Heart left ventricle (tissue), 16 donors: ENCODE results near the gene TRIM34. TPM values are rescaled to one million over a fixed set of nuclear protein-coding genes. Genes with fewer than 3 reads are reported as not detected.
"Not testable (repeated sequence)": the region's sequence is repeated elsewhere in the genome, so short reads cannot be mapped to it uniquely, and the experiment has no call there.

Experiments
- ATAC-seq, 4 donors: fragments of 200-7000 bp; cut with Tn5 transposase; one replicate each; pipeline ENCODE4 v1.9.1; 2020 to 2022; ENCODE audit warnings: moderate library complexity in 4 of 4, mild to moderate bottlenecking in 3 of 4, moderate number of reproducible peaks in 1 of 4
- DNase-seq, 5 donors: peaks; one replicate each; pipeline ENCODE4 v3.0.0-alpha.2; 2020
- H3K27ac ChIP-seq, 12 donors: fragments of 200-600 bp; sonication (generic) in 4 of 12; one replicate each; pipeline versions ENCODE4 v1.5.0 to v1.8.0; 2016 to 2022; ENCODE audit warnings: mild to moderate bottlenecking in 2 of 12
- H3K27me3 ChIP-seq, 9 donors: fragments of 200-600 bp; sonication (generic) in 2 of 9; one replicate each; pipeline versions ENCODE4 v1.5.1 to v1.8.0; 2016 to 2022; ENCODE audit warnings: mild to moderate bottlenecking in 3 of 9
- H3K36me3 ChIP-seq, 9 donors: fragments of 200-600 bp; sonication (generic) in 2 of 9; one replicate each; pipeline versions ENCODE4 v1.5.0 to v1.8.0; 2018 to 2022; ENCODE audit warnings: mild to moderate bottlenecking in 2 of 9
- H3K4me1 ChIP-seq, 12 donors: fragments of 200-600 bp; sonication (generic) in 4 of 12; one replicate each; pipeline versions ENCODE4 v1.5.0 to v1.8.0; 2016 to 2022; ENCODE audit warnings: mild to moderate bottlenecking in 3 of 12
- H3K4me3 ChIP-seq, 12 donors: fragments of 200-600 bp; sonication (generic) in 4 of 12; one replicate each; pipeline versions ENCODE4 v1.5.0 to v1.8.0; 2017 to 2022; ENCODE audit warnings: mild to moderate bottlenecking in 9 of 12, moderate library complexity in 4 of 12
- H3K9me3 ChIP-seq, 12 donors: fragments of 200-600 bp; sonication (generic) in 4 of 12; one replicate each; pipeline versions ENCODE4 v1.5.0 to v1.8.0; 2016 to 2022; ENCODE audit warnings: mild to moderate bottlenecking in 1 of 12
- CTCF ChIP-seq, 12 donors: fragments of 200-600 bp; sonication (generic) in 4 of 12; IDR thresholded peaks; one replicate each; pipeline versions ENCODE4 v1.5.0 to v1.8.0; 2018 to 2022; ENCODE audit warnings: antibody characterized with exemption in 12 of 12, mild to moderate bottlenecking in 5 of 12
- POLR2A ChIP-seq, 2 donors: fragments of 450-650 bp; IDR thresholded peaks; one replicate each; pipeline ENCODE4 v1.6.1; 2017; ENCODE audit warnings: antibody characterized with exemption in 2 of 2, mild to moderate bottlenecking in 2 of 2, moderate library complexity in 2 of 2
- WGBS, 4 donors: extraction: QIAGEN DNeasy Blood & Tissue Kit in 2 of 4; methylation state at CpG; one replicate each; pipeline versions ENCODE4 v1.1.5 to v1.1.7; 2013 to 2018; 5-methylcytosine and 5-hydroxymethylcytosine counted together
- intact Hi-C, 10 donors: fragments of 100-400 bp; cut with DNase I; formaldehyde crosslinking; loops; one replicate each; pipeline versions ENCODE4 v1.11.1 to v1.14.2; 2022
- polyA plus RNA-seq, 2 donors: library from polyadenylated mRNA; stranded (reverse); fragments of 200-250 nt; gene quantifications; one replicate each; pipeline ENCODE4 v1.2.3, GENCODE V29; 2013
- total RNA-seq, 9 donors: library from RNA; depleted of rRNA in 2 of 9; stranded (reverse); fragments of >200 nt in 2 of 9; fragmentation: NEBNext Ultra II Directional in 3 of 9; extraction: Animal tissue kit (Norgen Biotek cat#: 25700) in 3 of 9; gene quantifications; one replicate each; pipeline versions ENCODE4 v1.1.0 to v1.2.4, GENCODE V29; 2016 to 2023
- donor health status: ischemic (EF 13 %, LVEDD 7.1; RV severe dilation, severe dysfunction).
- donor health status: healthy with polysubstance abuse.
- donor health status: DM: no; HTN: yes; CAD: no.
- donor health status: DM: no; HTN: no; CAD: no.
- donor health status: ischemic (EF 25% LVEDD 6.9; RV normal size, moderate dysfunction).
- donor health status: ischemic (EF 25% LVEDD 5.7; RV mildly dilated, moderate dysfunction).
- donor health status: healthy.
- donor health status: DM: yes; HTN: yes; CAD: no.
- donor health status: ischemic (EF 35%, LVEDD 5.7; RV mildly dilated, moderate dysfunction).
- donor health status: nonischemic (EF 11% LVEDD 7.7; RV severe dilation, severe dysfunction).
- donor health status: DM: yes; HTN: yes; CAD: no.
- donor health status: PGD.
- donor health status: ischemic (EF 29% LVEDD 5.4; RV normal size, mild dysfunction).
- donor health status: nonischemic (EF 23%, LVEDD 6.1; RV moderate dilation, normal function).

The TRIM34 gene
- total and polyA plus RNA-seq, 11 donors, result 0.72 to 9.1 (median 1.6) TPM

GRCh38 chr11:5593146-5593545 is 31.7 kb upstream of the TRIM34 start:
- H3K36me3 ChIP-seq, result no peaks in the 10 kb centered on the region
- no peak overlapping the region for H3K4me3 ChIP-seq
- WGBS, 4 donors, result 40 to 53% (median 44%) methylated on average over 1 of the region's 1 CpG
- TF ChIP-seq CTCF (IDR thresholded peaks at IDR 0.05) (no peak), POLR2A (IDR thresholded peaks at IDR 0.05) (no peak)
- DNase-seq (no peak), ATAC-seq (no peak)
- H3K27ac ChIP-seq, result no peak overlapping the region
- peaks cover 0 to 14% (median 4%) of the 10 kb centered on the region in 12 donors for H3K4me1 ChIP-seq
- intact Hi-C loops, result loop anchor here in 2 of 10 donors (10.0 kb wide), 2 partner anchors 112 to 212 kb away; partner anchors contain the start of gene OR52N2 (in 1 of the 2)
- H3K9me3 ChIP-seq, result no peaks in the 10 kb centered on the region
- no peaks in the 10 kb centered on the region for H3K27me3 ChIP-seq

- intact Hi-C loops, result loop anchor here in 2 of 10 donors (10.0 kb wide), 2 partner anchors 108 to 208 kb away; partner anchors contain the start of gene OR52N2 (in 1 of the 2)
- Histone ChIP-seq H3K4me1 (peaks cover 0 to 20% (median 6%) of the 10 kb centered on the region in 12 donors), H3K27me3 (no peaks in the 10 kb centered on the region), H3K27ac (peak within 1 kb of the TSS in 6 of 12 donors; percentile 25 to 78 (median 46)), H3K4me3 (peak within 1 kb of the TSS in 11 of 12 donors; percentile 30 to 67 (median 56)), H3K36me3 (no peaks in the 10 kb centered on the region), H3K9me3 (no peaks in the 10 kb centered on the region)
- WGBS, 4 donors, result 7 to 9% (median 8%) methylated on average over 19 to 20 of the region's 20 CpGs
- ATAC-seq (peak; percentile 56 to 73 (median 67)), DNase-seq (peak; percentile 48 to 73 (median 55))
- no peak for TF ChIP-seq CTCF (IDR thresholded peaks at IDR 0.05)
- TF ChIP-seq POLR2A (IDR thresholded peaks at IDR 0.05), result no peak
These were observed 28.1 kb upstream of the TRIM34 start, which contains the start of gene TRIM6 for GRCh38 chr11:5596607-5597201. Gene TRIM6 (plus strand): TSS chr11:5596637. CDS start chr11:5596898, 261 bp downstream.

GRCh38 chr11:5597953-5598352 is 26.8 kb upstream of the TRIM34 start:
- H3K9me3 ChIP-seq, result no peaks in the 10 kb centered on the region
- H3K4me3 ChIP-seq, result no peak overlapping the region
- intact Hi-C loops, result loop anchor here in 2 of 10 donors (10.0 kb wide), 2 partner anchors 107 to 207 kb away; partner anchors contain the start of gene OR52N2 (in 1 of the 2)
- DNase-seq (no peak), ATAC-seq (no peak)
- peaks cover 0 to 20% (median 6%) of the 10 kb centered on the region in 12 donors for H3K4me1 ChIP-seq
- H3K27me3 ChIP-seq, result no peaks in the 10 kb centered on the region
- H3K36me3 ChIP-seq, result no peaks in the 10 kb centered on the region
- TF ChIP-seq POLR2A (IDR thresholded peaks at IDR 0.05) (no peak), CTCF (IDR thresholded peaks at IDR 0.05) (no peak)
- 45 to 56% (median 51%) methylated on average over 3 of the region's 3 CpGs for WGBS, 4 donors
- no peak overlapping the region for H3K27ac ChIP-seq

GRCh38 chr11:5600374-5600851 is 24.4 kb upstream of the TRIM34 start:
- Histone ChIP-seq H3K4me1 (peaks cover 0 to 20% (median 6%) of the 10 kb centered on the region in 12 donors), H3K27ac (peak overlapping the region in 7 of 12 donors; percentile 4 to 80 (median 20)), H3K27me3 (no peaks in the 10 kb centered on the region), H3K4me3 (no peak overlapping the region), H3K36me3 (no peaks in the 10 kb centered on the region), H3K9me3 (no peaks in the 10 kb centered on the region)
- peak in 3 of 4 donors; percentile 81 to 89 (median 84) for ATAC-seq
- DNase-seq, result peak in 4 of 5 donors; percentile 63 to 72 (median 67)
- no peak for TF ChIP-seq POLR2A (IDR thresholded peaks at IDR 0.05)
- TF ChIP-seq CTCF (IDR thresholded peaks at IDR 0.05), result peak; percentile 45 to 92 (median 60)
- WGBS, 4 donors, result 38 to 46% (median 41%) methylated on average over 9 of the region's 9 CpGs
- intact Hi-C loops, result loop anchor here in 7 of 10 donors (2.0 to 10.0 kb wide), 2 partner anchors 204 to 208 kb away; partner anchors contain the start of gene OR52N2 (in 7 of the 7)

GRCh38 chr11:5602791-5603190 is 22.0 kb upstream of the TRIM34 start:
- intact Hi-C loops, result loop anchor here in 4 of 10 donors (10.0 kb wide), 1 partner anchor 202 kb away; the partner anchor contains the start of gene OR52N2 (in 4 of the 4)
- DNase-seq, H3K4me3 ChIP-seq, H3K9me3 ChIP-seq, H3K36me3 ChIP-seq, H3K27me3 ChIP-seq, H3K27ac ChIP-seq, H3K4me1 ChIP-seq, ATAC-seq: not testable (repeated sequence)
- WGBS, 4 donors, result 94 to 96% (median 94%) methylated on average over 4 of the region's 4 CpGs
